ENCODE measurements around the gene HLF. TPM values are rescaled to one million over a fixed set of nuclear protein-coding genes. Genes with fewer than 3 reads are reported as not detected.

Gene HLF
- total and polyA plus RNA-seq, 10 of the 15 experiments (the other 5 are each of a cell fraction or from before 2014, with no cell fraction given): 0.01 to 0.33 (median 0.20) TPM; not detected in 3

DNA sequence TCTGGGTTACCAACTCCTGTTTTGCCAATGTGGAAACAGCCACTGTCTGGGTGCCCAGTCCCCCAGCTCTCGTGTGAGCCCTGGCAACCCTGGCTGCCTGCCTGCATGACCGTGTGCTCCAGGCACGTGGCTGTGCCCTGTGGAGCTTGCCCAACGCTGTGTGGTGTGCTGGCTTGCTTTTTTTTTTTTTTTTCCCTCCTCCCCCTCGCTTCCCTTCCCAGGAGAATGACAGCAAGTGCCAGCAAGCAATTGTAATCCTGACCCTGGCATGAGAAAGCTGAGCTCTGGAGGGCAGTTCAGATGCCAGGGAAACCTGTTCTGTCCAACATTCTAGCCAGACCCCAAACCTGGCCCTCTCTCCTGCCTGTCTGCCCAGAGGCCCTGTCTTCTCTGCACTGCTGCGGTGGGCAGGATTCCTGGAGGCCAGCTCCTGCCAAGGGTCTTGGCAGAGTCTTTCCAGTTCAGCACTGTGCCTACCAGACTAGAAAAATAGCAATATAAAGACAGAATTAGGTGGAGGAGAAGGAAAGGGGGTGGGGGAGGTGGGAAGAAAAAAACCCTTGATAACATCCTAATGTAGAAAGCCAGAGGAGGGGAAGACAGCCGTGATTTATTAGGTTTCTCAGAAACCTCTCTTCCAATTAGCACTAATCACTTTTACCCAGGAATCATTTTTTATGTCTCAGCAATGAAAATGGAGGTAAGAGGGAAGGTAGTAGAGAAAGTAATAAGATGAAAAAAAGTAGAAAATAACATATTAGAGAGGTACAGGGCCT lies 9.0 kb downstream of the HLF start:
- Histone ChIP-seq H4K20me1 (ENCODE audit: control insufficient read depth, insufficient read depth) (no peaks in the 10 kb centered on the region), H3K9ac (ENCODE audit: control insufficient read depth, insufficient read depth, low read length) (no peak overlapping the region), H3K27ac (ENCODE audit: control insufficient read depth, insufficient read depth) (no peak overlapping the region), H3K4me2 (ENCODE audit: control insufficient read depth, insufficient read depth) (no peak overlapping the region), H3K27me3 (replicated peaks in 1 of 2; ENCODE audit: control insufficient read depth in 2 of 2, insufficient read depth in 2 of 2, low read length in 1 of 2) (peaks cover 1 to 2% of the 10 kb centered on the region in 2 experiments; a peak in 1 of 4 replicates), H3K9me3 (replicated peaks; ENCODE audit: control insufficient read depth, insufficient read depth, low read length) (no peaks in the 10 kb centered on the region), H3K4me3 (no peak overlapping the region), H3K79me2 (ENCODE audit: control insufficient read depth, insufficient read depth, low read length) (no peaks in the 10 kb centered on the region), H3K4me1 (ENCODE audit: control insufficient read depth, insufficient read depth, low read length) (no peaks in the 10 kb centered on the region), H2AFZ (ENCODE audit: control insufficient read depth, low read depth, low read length) (no peak overlapping the region), H3K36me3 (ENCODE audit: control insufficient read depth in 2 of 2, insufficient read depth in 2 of 2, low read length in 1 of 2) (no peaks in the 10 kb centered on the region)
- ATAC-seq (no peak), DNase-seq (ENCODE audit: low read depth, low spot score) (no peak), FAIRE-seq (no peak)
- ChIA-PET RAD21 (ENCODE audit: unreplicated experiment) (no interaction called here), SMC1A (ENCODE audit: uncharacterized antibody, unreplicated experiment) (interaction anchor here (1.4 kb wide), 1 partner anchor 19 kb away, joined by 7 read pairs; no protein-coding TSS in a partner anchor), CTCF (interaction anchor here (0.6 to 0.8 kb wide), 3 partner anchors 29 to 268 kb away, joined by 3 read pairs; no protein-coding TSS in a partner anchor), POLR2A (no interaction called here)
- 16% methylated on average over 7 of the region's 7 CpGs for WGBS (ENCODE audit: insufficient coverage, insufficient replicate concordance, low lambda C conversion rate, missing lambda C conversion rate)
- in situ Hi-C loops (cut with MboI) (no loop called here), intact Hi-C loops (cut with micrococcal nuclease; ENCODE audit: unreplicated experiment) (no loop called here)
- BruUV-seq (replicated peaks): no TSS peak
- no peak for TF ChIP-seq NFXL1 (IDR thresholded peaks at IDR 0.05; ENCODE audit: borderline replicate concordance)
- TF ChIP-seq, protein P1, sequence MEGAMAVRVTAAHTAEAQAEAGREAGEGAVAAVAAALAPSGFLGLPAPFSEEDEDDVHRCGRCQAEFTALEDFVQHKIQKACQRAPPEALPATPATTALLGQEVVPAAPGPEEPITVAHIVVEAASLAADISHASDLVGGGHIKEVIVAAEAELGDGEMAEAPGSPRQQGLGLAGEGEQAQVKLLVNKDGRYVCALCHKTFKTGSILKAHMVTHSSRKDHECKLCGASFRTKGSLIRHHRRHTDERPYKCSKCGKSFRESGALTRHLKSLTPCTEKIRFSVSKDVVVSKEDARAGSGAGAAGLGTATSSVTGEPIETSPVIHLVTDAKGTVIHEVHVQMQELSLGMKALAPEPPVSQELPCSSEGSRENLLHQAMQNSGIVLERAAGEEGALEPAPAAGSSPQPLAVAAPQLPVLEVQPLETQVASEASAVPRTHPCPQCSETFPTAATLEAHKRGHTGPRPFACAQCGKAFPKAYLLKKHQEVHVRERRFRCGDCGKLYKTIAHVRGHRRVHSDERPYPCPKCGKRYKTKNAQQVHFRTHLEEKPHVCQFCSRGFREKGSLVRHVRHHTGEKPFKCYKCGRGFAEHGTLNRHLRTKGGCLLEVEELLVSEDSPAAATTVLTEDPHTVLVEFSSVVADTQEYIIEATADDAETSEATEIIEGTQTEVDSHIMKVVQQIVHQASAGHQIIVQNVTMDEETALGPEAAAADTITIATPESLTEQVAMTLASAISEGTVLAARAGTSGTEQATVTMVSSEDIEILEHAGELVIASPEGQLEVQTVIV (IDR thresholded peaks at IDR 0.05; ENCODE audit: borderline replicate concordance, partially characterized antibody): no peak
- TF ChIP-seq FOS (IDR thresholded peaks at IDR 0.05; ENCODE audit: borderline replicate concordance, extremely low read depth, insufficient read length): no peak
- TF ChIP-seq, protein P2, sequence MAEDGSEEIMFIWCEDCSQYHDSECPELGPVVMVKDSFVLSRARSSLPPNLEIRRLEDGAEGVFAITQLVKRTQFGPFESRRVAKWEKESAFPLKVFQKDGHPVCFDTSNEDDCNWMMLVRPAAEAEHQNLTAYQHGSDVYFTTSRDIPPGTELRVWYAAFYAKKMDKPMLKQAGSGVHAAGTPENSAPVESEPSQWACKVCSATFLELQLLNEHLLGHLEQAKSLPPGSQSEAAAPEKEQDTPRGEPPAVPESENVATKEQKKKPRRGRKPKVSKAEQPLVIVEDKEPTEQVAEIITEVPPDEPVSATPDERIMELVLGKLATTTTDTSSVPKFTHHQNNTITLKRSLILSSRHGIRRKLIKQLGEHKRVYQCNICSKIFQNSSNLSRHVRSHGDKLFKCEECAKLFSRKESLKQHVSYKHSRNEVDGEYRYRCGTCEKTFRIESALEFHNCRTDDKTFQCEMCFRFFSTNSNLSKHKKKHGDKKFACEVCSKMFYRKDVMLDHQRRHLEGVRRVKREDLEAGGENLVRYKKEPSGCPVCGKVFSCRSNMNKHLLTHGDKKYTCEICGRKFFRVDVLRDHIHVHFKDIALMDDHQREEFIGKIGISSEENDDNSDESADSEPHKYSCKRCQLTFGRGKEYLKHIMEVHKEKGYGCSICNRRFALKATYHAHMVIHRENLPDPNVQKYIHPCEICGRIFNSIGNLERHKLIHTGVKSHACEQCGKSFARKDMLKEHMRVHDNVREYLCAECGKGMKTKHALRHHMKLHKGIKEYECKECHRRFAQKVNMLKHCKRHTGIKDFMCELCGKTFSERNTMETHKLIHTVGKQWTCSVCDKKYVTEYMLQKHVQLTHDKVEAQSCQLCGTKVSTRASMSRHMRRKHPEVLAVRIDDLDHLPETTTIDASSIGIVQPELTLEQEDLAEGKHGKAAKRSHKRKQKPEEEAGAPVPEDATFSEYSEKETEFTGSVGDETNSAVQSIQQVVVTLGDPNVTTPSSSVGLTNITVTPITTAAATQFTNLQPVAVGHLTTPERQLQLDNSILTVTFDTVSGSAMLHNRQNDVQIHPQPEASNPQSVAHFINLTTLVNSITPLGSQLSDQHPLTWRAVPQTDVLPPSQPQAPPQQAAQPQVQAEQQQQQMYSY (CRISPR knock-in tag; IDR thresholded peaks at IDR 0.05): no peak
- no peak for TF ChIP-seq SREBF1 (IDR thresholded peaks at IDR 0.05; ENCODE audit: low read length)
- TF ChIP-seq NR2F1 (conservative IDR thresholded peaks at IDR 0.05): no peak
- TF ChIP-seq CBX5 (IDR thresholded peaks at IDR 0.05; ENCODE audit: low read depth): no peak
- TF ChIP-seq GATAD2B (conservative IDR thresholded peaks at IDR 0.05; ENCODE audit: low read depth): no peak
- no peak for TF ChIP-seq CREB1 (IDR thresholded peaks at IDR 0.05; ENCODE audit: low read depth)
- TF ChIP-seq, protein P3, sequence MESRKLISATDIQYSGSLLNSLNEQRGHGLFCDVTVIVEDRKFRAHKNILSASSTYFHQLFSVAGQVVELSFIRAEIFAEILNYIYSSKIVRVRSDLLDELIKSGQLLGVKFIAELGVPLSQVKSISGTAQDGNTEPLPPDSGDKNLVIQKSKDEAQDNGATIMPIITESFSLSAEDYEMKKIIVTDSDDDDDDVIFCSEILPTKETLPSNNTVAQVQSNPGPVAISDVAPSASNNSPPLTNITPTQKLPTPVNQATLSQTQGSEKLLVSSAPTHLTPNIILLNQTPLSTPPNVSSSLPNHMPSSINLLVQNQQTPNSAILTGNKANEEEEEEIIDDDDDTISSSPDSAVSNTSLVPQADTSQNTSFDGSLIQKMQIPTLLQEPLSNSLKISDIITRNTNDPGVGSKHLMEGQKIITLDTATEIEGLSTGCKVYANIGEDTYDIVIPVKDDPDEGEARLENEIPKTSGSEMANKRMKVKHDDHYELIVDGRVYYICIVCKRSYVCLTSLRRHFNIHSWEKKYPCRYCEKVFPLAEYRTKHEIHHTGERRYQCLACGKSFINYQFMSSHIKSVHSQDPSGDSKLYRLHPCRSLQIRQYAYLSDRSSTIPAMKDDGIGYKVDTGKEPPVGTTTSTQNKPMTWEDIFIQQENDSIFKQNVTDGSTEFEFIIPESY (IDR thresholded peaks at IDR 0.05): no peak
- no peak for TF ChIP-seq FOXM1 (IDR thresholded peaks at IDR 0.05; ENCODE audit: low read depth, low read length)
- TF ChIP-seq CHD2 (IDR thresholded peaks at IDR 0.05; ENCODE audit: borderline replicate concordance, low read depth, low read length): no peak
- TF ChIP-seq JUND (IDR thresholded peaks at IDR 0.05; ENCODE audit: low read depth, low read length): no peak
- no peak for TF ChIP-seq SREBF2 (IDR thresholded peaks at IDR 0.05; ENCODE audit: low read length)

Measured in GM12878 (cell line).